Mesothelial cell of epicardium (in vitro differentiated cells): ENCODE results near the gene MAN1A1. TPM values are rescaled to one million over a fixed set of nuclear protein-coding genes. Genes with fewer than 3 reads are reported as not detected.

Experiments
- DNase-seq, 2 experiments: peaks; one replicate each; pipeline ENCODE4 v3.0.0; 2021; ENCODE audit warnings: low spot score in 2 of 2; ENCODE audit not compliant: unreplicated experiment in 2 of 2
- H3K27ac Mint-ChIP-seq: 2 replicates; pipeline ENCODE4 v1.8.0; 2021; ENCODE audit warnings: mixed read lengths
- H3K27me3 Mint-ChIP-seq: 2 replicates; pipeline ENCODE4 v1.8.0; 2021; ENCODE audit warnings: low read depth, mixed read lengths
- H3K36me3 Mint-ChIP-seq: 2 replicates; pipeline ENCODE4 v1.8.0; 2021; ENCODE audit warnings: mixed read lengths
- H3K4me1 Mint-ChIP-seq: 2 replicates; pipeline ENCODE4 v1.8.0; 2021; ENCODE audit warnings: mixed read lengths
- H3K4me3 Mint-ChIP-seq: 2 replicates; pipeline ENCODE4 v1.8.0; 2021; ENCODE audit warnings: mild to moderate bottlenecking, moderate library complexity, mixed read lengths
- H3K9me3 Mint-ChIP-seq: 2 replicates; pipeline ENCODE4 v1.8.0; 2021; ENCODE audit warnings: mixed read lengths
- total RNA-seq: library from RNA; stranded (reverse); gene quantifications from 3 replicates; pipeline ENCODE4 v1.2.1, GENCODE V29; 2021
- TF ChIP-seq, protein P1 (sequence below): fragments of 200-600 bp; sonication (generic); IDR thresholded peaks from one replicate; pipeline ENCODE4 v1.5.0; 2021; ENCODE audit warnings: antibody characterized with exemption; ENCODE audit not compliant: unreplicated experiment

The MAN1A1 gene
- total RNA-seq, 1 donor from 2014 or later = 51.1 TPM

DNA sequence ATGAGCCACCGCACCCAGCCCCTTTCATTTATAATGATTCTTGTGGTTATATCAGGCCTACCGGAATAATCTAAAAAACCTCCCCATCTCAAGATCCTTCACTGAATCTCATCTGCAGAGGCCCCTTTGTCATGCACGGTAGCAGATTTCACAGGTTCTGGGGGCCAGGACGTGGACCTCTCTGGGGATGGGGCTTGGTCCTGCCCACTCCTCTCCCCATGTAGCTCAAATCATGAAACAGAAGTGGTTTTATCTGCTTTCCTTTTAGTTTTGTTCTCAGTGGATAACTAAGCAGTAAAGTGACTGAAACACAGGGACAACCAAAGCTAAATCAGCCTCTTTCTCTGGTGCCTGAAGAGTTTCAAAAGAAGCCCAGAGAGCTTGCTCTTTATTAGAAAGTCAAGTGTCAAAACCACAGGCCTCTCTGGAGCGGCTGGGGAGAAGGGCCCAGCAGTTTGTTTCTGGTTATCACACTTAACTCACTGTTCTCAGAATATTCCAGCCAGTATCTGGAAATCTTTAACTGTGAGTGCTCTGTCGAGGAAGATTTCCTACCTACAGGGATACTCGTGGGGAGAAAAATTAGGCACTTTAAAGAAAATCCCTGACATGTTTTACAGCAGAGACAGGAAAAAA lies 210.5 kb downstream of the MAN1A1 start:
- TF ChIP-seq, protein P1, sequence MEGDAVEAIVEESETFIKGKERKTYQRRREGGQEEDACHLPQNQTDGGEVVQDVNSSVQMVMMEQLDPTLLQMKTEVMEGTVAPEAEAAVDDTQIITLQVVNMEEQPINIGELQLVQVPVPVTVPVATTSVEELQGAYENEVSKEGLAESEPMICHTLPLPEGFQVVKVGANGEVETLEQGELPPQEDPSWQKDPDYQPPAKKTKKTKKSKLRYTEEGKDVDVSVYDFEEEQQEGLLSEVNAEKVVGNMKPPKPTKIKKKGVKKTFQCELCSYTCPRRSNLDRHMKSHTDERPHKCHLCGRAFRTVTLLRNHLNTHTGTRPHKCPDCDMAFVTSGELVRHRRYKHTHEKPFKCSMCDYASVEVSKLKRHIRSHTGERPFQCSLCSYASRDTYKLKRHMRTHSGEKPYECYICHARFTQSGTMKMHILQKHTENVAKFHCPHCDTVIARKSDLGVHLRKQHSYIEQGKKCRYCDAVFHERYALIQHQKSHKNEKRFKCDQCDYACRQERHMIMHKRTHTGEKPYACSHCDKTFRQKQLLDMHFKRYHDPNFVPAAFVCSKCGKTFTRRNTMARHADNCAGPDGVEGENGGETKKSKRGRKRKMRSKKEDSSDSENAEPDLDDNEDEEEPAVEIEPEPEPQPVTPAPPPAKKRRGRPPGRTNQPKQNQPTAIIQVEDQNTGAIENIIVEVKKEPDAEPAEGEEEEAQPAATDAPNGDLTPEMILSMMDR = no peak
- peaks cover 20% of the 10 kb centered on the region for H3K4me1 Mint-ChIP-seq

DNA sequence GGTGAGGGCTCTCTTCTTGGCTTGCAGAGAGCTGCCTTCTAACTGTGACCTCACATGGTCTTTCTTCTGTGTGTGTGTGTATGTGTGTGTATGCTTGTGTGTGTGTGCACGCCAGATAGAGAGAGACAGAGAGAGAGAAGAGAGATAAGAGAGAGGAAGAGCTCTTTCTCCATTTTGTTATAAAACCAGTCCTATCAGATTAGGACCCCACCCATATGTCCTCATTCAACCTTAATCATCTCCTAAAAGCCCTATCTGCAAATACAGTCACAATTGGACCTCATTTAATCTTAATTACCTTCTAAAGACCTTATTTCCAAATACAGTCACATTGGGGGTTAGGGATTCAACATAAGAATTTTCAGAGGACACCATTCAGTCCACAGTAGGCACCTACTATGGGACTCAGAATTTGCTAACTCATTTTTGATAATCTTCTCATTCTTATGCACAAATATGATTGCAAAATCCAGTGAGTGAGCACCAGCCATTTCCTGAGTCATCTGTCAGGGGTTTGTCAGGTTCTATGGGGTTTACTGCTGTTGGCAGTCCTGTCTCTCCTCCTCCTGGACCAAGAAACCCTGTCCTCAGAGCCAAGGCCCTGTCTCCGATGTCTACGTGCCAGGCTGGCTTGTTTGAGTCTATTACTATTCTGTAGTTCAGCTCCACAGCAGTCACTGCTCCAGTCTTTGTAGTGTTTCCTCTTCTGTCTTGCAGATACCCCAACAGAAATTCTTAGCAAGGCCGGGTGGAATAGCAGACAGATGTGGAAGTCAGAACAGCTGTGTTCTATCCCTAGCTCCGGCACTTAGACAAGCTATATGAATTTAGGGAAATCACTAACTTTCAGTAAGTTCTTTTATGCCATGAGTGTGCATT lies 212.1 kb downstream of the MAN1A1 start:
- Mint-ChIP-seq H3K27ac (peak overlapping the region; percentile 30), H3K9me3 (peaks cover 4% of the 10 kb centered on the region), H3K36me3 (no peaks in the 10 kb centered on the region), H3K4me1 (peaks cover 20% of the 10 kb centered on the region), H3K4me3 (no peak overlapping the region), H3K27me3 (no peaks in the 10 kb centered on the region)
- TF ChIP-seq, protein P1 = no peak
- no peak for DNase-seq

More for the DNA sequence above, 210.5 kb downstream of the MAN1A1 start:
- Mint-ChIP-seq H3K4me3 (no peak overlapping the region), H3K27ac (peak overlapping the region; percentile 58), H3K36me3 (no peaks in the 10 kb centered on the region), H3K9me3 (peaks cover 4% of the 10 kb centered on the region), H3K27me3 (peaks cover 2% of the 10 kb centered on the region)
- no peak for DNase-seq

DNA sequence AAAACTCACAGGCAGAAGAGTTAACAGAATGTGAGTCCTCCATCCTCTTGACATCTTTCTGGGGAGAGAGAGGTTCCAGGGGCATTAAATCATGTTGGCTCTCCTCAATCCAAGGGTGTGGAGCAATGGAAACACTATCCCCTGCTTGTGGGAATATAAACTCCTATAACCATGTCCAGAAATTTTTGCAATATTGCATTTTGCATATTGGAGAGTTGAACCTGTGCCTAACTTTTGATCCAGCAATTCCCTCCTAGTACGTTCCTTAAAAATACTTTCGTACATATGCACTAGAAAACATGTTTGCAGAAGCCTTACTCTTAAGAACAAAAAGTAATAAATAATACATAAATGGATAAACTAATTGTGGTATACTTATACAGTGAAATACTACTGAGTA lies 214.8 kb downstream of the MAN1A1 start:
- peaks cover 12% of the 10 kb centered on the region for H3K4me1 Mint-ChIP-seq
- no peaks in the 10 kb centered on the region for H3K36me3 Mint-ChIP-seq

DNA sequence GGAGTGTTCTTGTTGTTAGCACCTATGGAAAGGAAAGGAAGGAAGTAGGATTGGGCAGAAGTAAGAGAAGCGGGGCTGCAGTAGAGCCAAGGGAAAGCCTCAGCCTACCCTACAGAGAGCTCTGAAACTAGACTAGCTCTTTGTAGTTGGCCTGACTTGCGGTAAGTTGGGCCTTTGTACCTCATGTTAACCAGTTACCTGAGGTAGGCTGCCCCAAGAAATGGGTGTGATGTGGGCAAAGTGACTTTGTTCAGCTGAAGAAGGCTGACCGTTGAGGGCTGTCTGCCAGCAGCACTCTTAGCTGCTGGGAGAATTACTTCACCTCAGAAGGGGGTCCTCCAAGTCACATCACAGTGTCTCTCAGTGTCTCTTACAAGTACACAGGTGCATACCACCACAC lies 216.2 kb downstream of the MAN1A1 start:
- no peak overlapping the region for H3K4me3 Mint-ChIP-seq
- peaks cover 14% of the 10 kb centered on the region for H3K4me1 Mint-ChIP-seq
- peaks cover 4% of the 10 kb centered on the region for H3K9me3 Mint-ChIP-seq
- no peak for DNase-seq
- no peaks in the 10 kb centered on the region for H3K27me3 Mint-ChIP-seq
- no peak overlapping the region for H3K27ac Mint-ChIP-seq
- no peaks in the 10 kb centered on the region for H3K36me3 Mint-ChIP-seq
- TF ChIP-seq, protein P1 = no peak

More for the DNA sequence above, 214.8 kb downstream of the MAN1A1 start:
- H3K27me3 Mint-ChIP-seq = no peaks in the 10 kb centered on the region
- H3K4me3 Mint-ChIP-seq = no peak overlapping the region
- H3K9me3 Mint-ChIP-seq = peaks cover 4% of the 10 kb centered on the region
- no peak for DNase-seq
- TF ChIP-seq, protein P1 = no peak
- no peak overlapping the region for H3K27ac Mint-ChIP-seq

DNA sequence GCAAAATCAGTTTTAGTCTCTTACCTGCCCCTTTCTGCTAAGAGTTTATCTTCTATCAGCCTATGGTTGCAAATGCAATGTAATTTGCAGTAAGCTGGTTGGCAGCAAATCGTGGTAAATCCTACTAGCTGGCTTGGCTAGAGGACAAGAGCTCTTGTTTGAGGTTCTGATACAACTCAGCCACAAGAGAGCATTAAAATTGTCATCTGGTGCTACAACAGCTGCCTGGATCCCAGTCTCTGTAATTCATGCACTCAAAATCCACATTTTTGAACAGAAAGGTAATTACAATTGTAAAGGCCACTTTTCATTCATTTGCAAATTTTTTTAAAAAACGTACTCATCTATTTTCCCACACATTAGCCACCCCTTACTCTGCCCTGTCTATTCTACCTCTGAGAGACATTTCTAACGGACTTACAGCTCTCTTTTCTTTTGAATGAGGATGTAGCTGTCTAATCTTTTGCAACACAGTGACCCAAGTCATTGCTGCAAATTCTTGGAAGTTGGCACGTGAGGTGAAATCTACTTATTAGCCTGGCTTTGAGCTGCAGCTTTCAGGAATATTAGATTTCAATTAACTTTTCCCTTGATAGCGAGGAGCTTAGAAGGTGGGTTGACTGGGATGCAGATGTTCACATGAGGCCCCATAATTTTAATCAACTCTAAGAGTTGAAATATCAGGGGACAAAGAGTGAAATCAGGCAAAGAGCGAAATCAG lies 217.1 kb downstream of the MAN1A1 start:
- H3K27ac Mint-ChIP-seq = no peak overlapping the region
- H3K36me3 Mint-ChIP-seq = no peaks in the 10 kb centered on the region
- no peak for DNase-seq
- H3K9me3 Mint-ChIP-seq = peaks cover 4% of the 10 kb centered on the region
- TF ChIP-seq, protein P1 = no peak
- H3K27me3 Mint-ChIP-seq = no peaks in the 10 kb centered on the region
- no peak overlapping the region for H3K4me3 Mint-ChIP-seq
- H3K4me1 Mint-ChIP-seq = peaks cover 21% of the 10 kb centered on the region
